ENCODE results near the gene ZNF689.
A peak's percentile ranks its signal among the peaks of the same experiment; 100 is the strongest.

ZNF689 gene

DNA sequence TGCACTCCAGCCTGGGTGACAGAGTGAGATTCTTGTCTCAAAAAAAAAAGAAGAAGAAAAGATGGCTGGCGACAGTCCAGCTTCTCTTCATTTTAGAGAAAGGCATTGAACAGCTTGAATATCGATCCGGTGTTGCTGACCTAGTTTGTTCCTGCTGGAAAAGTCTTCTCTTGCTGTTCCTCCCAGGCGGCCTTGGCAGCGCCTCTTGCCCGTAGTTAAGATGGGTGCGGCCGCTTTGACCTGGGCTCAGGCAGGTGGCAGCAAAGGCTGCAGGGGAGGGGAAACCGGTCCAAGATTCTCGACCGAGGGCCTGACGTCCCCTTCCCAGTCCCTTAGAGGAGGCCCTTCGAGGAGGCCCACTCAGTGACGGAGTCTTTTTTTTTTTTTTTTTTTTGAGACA, 48.2 kb downstream of the ZNF689 start:
- DNase-seq (ENCODE audit: low spot score): no peak

DNA sequence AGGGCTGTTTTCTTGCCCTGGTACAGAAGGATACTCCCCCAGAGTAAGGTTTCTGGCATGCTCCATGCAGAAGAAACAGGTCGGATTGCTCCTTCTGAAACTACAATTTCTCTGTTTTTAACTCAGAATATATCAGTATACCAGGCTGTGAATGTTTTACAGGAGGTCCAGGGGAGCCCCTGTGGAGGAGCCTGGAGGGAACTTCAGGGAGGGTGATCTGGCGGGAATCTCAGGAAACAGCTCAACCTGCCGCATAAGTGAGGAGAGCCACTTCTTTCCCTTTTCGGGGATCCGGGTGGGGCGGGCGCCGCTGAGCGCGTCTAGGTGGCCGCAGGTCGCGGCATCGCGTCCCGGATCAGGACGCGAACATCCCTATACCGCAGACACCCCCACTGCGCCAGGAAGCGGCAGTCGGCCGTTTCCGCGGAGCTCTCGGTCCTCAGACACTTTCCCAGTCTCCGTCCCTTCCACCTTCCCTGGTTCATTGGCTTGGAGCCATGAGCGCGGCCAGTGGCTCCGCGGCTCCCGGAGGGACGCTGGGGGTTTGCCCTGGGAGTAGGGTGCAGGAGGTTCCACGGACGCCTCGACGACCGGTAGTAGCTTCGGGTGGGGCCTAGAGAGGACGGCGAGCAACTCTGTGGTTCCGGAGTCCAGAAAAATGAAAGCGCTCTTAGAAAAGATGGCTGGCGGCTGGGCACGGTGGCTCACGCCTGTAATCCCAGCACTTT, 48.9 kb downstream of the ZNF689 start:
- DNase-seq (ENCODE audit: low spot score): peak; percentile 26

DNA sequence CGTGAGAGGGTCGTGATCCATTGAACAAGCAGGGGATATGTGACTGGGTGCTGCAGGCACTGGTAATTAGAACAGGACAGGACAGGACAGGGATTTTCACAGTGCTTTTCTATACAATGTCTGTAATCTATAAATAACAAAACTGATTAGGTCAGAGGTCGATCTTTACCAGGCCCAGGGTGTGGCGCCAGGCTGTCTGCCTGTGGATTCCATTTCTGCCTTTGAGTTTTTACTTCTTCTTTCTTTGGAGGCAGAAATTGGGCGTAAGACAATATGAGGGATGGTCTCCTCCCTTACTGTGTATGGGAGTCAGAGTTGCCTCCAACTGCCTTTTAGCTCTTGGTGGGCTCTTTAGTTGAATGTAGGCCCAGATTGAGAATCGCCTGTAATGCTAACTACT, 50.5 kb downstream of the ZNF689 start:
- no peak for DNase-seq (ENCODE audit: low spot score)

DNA sequence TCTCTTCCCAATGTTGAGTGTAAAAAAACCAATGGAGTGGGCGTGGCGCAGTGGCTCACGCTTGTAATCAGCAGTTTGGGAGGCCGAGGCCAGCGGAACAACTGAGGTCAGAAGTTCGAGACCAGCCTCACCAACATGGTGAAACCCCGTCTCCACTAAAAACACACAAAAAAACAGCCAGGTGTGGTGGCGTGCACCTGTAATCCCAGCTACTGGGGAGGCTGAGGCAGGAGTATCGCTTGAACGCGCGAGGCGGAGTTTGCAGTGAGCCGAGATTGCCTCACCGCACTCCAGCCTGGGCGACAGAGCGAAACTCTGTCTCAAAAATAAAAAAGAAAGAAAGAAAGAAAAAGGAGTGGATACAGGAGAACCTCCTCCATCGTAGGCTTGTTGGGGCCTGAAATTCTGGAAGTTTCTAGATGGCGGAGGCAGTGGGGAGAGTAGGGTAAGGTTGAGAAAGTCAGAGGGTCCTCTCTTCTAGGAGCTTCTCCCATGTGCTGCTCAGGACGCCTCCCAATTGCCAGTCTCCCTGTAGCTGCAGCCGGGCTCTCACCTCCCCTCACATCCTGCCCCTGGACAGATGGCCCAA, 51.3 kb downstream of the ZNF689 start:
- DNase-seq (ENCODE audit: low spot score): no peak

DNA sequence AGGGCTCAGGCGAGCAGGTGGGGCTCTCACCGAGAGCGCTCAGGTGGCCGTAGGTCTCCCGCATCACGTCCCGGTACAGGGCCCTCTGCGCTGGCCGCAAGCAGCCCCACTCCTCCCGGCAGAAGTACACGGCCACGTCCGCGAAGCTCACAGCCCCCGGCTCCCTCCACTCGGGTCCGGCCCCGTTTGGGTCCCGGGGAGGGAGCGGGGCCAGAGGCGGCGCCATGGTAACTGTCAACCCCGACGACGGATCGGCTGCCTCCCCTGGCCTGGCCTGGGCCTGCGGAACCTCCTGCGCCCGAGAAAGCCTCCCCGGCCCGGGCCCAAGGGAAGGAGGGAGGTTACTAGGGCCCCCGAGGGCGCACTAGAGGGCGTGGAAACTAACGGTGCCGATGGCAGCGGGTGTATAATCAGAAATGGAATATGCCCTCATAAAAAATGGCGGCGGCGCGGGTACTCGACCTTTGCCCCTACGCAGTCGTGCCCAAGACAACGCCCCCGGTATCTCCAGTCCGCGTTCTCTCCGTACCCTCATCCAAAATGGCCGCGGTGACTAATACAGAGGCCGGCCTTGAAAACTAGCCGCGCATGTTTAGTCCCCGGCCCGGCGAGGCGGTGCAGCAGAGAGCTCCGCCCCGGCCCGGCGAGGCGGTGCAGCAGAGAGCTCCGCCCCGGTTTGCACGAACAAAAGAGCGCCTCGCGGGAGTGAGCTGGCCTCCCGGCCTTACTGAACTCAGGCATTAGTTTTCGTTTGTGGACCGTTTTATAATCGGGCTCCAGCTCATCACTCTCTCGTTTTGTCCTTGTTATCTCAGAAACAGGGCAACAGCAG, 52.0 kb downstream of the ZNF689 start, which contains the start of gene ZNF764:
TSS of gene ZNF764 (minus strand) at position 418 of the 832 bp plus-strand sequence. CDS start at position 226, 192 bp downstream.
- peak; percentile 93 for DNase-seq (ENCODE audit: low spot score)

DNA sequence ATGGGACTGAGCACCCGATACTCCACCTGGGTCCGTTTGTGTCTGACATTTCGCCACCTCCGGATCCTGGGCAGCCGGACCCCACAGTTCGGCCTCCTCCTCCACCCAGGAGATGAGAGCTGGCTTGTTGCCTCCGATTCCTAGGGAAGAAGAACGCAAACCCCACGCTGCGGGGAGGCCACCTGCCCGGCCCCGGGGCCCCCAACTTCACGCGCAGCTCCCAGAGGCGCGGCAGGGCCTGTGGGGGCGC, 52.6 kb downstream of the ZNF689 start:
- DNase-seq (ENCODE audit: low spot score): peak; percentile 54

DNA sequence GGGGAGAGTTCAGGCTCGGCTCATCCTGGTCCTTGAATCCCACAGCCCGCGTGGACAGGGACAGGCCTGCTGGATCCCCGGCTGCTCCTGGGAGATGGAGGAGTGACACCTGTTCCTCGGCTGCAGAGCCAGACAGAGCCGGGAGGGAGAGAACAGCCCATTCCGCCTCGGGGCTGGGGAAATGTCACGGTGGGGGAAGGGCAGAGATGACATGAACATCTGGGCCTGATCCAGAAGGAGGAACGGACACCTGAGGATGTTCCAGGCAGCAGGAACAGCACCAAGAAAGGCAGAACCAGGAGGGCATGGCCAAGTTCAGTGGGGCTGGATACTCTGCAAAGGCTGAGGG, 54.1 kb downstream of the ZNF689 start:
- no peak for DNase-seq (ENCODE audit: low spot score)

DNA sequence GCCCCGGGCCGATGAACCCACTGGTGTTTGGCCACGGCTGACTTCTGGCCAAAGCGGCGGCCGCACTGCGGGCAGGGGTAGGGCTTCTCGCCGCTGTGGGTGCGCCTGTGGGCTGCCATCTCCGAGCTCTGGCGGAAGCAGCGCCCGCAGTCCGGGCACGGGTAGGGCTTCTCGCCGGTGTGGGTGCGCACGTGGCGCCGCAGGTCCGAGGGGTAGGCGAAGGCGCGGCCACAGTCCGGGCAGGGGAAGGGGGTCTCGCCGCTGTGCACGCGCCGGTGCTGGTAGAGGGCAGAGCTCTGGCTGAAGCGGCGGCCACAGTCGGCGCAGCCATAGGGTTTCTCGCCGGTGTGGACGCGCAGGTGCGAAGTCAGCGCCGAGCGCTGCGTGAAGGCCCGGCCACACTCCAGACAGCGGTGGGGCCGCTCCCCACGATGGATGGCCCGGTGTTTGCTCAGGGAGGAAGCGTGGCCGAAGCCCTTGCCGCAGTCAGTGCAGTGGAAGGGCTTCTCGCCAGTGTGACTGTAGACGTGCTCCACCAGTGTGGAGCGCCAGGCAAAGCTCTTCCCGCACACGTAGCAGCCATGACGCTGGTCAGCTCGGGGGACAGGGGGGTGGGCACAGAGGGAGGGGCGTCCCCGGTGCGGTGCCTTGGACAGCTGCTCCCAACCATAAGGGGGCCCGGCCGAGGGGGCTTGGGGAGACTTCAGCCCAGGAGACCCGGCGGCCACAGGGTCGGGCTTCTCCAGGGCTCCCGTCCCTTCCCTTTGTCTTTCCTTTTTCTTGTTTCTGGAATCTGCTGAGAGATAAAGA, 54.7 kb downstream of the ZNF689 start:
- DNase-seq (ENCODE audit: low spot score): no peak

DNA sequence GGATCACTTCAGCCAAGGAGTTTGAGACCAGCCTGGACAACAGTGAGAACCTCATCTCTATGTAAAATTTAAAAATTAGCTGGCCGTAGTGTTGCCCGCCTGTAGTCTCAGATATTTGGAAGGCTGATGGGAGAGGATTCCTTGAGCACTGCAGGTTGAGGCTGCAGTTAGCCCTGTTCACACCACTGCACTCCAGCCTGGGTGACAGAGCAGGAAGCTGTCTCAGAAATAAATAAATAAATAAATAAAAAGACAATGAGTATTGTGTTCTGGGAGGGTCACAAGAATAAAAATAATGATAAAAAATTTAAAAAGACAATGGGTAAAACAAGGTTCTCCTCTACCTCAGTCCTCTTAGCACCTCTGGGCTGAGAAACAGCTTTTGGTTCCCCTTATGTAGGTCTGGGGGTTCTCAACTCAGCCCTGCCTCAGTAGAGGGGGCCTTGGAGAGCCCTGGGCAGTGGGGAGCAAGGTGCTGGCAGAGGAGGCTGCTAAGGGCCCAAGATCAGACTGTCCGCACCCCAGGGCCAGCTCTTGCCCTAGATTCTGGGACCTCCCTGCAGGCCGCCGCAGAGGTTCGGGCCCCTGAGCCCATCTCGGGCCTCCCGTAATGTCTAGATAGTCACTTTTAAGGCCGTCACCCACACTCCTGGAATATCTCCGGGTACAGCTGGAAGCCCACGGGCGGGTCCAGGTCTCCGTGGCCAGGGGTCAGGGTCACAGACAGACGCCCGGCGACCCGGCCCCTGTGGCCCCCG, 55.5 kb downstream of the ZNF689 start:
- DNase-seq (ENCODE audit: low spot score): no peak

DNA sequence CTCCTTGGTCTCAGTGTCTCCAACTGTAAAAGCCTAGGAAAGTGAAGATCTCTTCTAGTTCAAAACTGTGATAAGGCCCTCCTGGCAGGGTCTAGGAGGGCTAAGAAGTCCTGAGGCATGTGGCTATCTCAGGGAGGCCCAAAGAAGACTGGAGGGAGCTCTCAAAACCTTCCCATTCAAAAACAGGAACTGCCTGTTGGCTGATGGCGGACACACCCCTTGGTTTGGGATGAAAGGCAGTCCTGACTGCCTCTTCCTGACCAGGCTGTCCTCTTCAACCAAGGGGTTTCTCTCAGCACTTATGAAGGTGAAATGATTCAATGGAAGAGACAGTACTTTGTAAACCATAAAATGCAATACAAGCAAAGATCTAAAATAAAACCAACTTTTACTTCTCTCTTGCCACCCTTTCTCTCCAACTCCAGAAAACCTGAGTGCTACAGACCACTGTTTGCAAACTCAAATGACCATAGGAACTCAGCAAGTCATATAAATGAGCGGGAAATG, 56.7 kb downstream of the ZNF689 start:
- DNase-seq (ENCODE audit: low spot score): no peak

DNA sequence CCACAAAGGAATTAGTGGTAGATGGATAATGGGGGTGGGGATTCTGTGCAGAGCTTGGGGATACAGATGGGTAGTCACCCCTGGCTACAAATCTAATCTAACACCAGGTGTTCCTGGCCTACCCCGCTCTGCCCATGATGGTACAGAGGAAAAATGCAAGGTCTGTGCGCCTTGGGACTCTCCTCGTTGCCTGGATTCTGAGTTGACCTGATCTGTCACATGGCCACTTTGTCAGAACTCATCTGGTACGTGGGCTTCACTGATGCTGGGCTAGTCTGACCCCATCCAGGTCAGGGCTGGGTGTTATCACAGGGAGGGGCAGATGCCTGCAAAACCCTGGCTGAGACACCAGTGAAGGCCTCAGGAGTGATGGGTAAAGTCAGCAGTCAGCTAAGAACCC, 57.2 kb downstream of the ZNF689 start:
- no peak for DNase-seq (ENCODE audit: low spot score)
